Upper lobe of left lung (tissue), 6 donors: ENCODE results near the gene GLRX3. TPM values are rescaled to one million over a fixed set of nuclear protein-coding genes. Genes with fewer than 3 reads are reported as not detected.

Experiments
- ATAC-seq, 2 donors: fragments of 200-7000 bp; cut with Tn5 transposase; one replicate each; pipeline ENCODE4 v1.9.1; 2022; ENCODE audit warnings: mild to moderate bottlenecking in 2 of 2, moderate library complexity in 2 of 2; ENCODE audit not compliant: low FRiP score in 2 of 2
- DNase-seq, 2 donors: peaks; one replicate each; pipeline ENCODE4 v3.0.0-alpha.2; 2019 to 2020
- H3K27ac ChIP-seq, 4 donors: fragments of 200-600 bp; sonication (generic); one replicate each; pipeline ENCODE4 v1.5.1; 2016 to 2019
- H3K27me3 ChIP-seq, 4 donors: fragments of 200-600 bp; sonication (generic); one replicate each; pipeline ENCODE4 v1.5.1; 2017 to 2019
- H3K36me3 ChIP-seq, 4 donors: fragments of 200-600 bp; sonication (generic); one replicate each; pipeline ENCODE4 v1.5.1; 2016 to 2019
- H3K4me1 ChIP-seq, 4 donors: fragments of 200-600 bp; sonication (generic); one replicate each; pipeline ENCODE4 v1.5.1; 2018 to 2019
- H3K4me3 ChIP-seq, 4 donors: fragments of 200-600 bp; sonication (generic); one replicate each; pipeline ENCODE4 v1.5.1; 2017 to 2019; ENCODE audit warnings: mild to moderate bottlenecking in 2 of 4, moderate library complexity in 1 of 4
- H3K9me3 ChIP-seq, 4 donors: fragments of 200-600 bp; sonication (generic); one replicate each; pipeline ENCODE4 v1.5.1; 2018 to 2019
- EP300 ChIP-seq, 4 donors: sonication (generic); formaldehyde crosslinking; IDR thresholded peaks; one replicate each; pipeline ENCODE4 v1.5.1; 2017; ENCODE audit warnings: antibody characterized with exemption in 4 of 4, control low read depth in 2 of 4
- POLR2A ChIP-seq, 4 donors: fragments of 450-650 bp; IDR thresholded peaks; one replicate each; pipeline ENCODE4 v1.5.1; 2016 to 2017; ENCODE audit warnings: antibody characterized with exemption in 4 of 4, mild to moderate bottlenecking in 2 of 4
- POLR2AphosphoS5 ChIP-seq, 2 donors: sonication (generic); formaldehyde crosslinking; IDR thresholded peaks; one replicate each; pipeline ENCODE4 v1.5.1; 2017; ENCODE audit warnings: antibody characterized with exemption in 2 of 2
- WGBS, 2 donors: methylation state at CpG; one replicate each; pipeline ENCODE4 v1.1.5; 2017 to 2018; 5-methylcytosine and 5-hydroxymethylcytosine counted together
- total RNA-seq, 6 donors: library from RNA; depleted of rRNA in 4 of 6; stranded (reverse); fragments of >200 nt in 4 of 6; gene quantifications; one replicate each; pipeline versions ENCODE4 v1.1.0 to v1.2.1, GENCODE V29; 2016 to 2021
- TF ChIP-seq, protein P1 (sequence below), 6 experiments: fragments of 450-650 bp in 4 of 6; fragments of 200-600 bp in 2 of 6; sonication (generic) in 2 of 6; IDR thresholded peaks; one replicate each; pipeline ENCODE4 v1.5.1; 2016 to 2019; ENCODE audit warnings: antibody characterized with exemption in 6 of 6
- donor health status: DM: no; HTN: no; CAD: no; lungs with moderate emphysema.
- donor health status: DM: no; HTN: yes; CAD: no; lungs with severe emphysema.

The GLRX3 gene
- total RNA-seq, 6 donors from 2014 or later = 21.8 to 64.2 (median 45.7) TPM

DNA sequence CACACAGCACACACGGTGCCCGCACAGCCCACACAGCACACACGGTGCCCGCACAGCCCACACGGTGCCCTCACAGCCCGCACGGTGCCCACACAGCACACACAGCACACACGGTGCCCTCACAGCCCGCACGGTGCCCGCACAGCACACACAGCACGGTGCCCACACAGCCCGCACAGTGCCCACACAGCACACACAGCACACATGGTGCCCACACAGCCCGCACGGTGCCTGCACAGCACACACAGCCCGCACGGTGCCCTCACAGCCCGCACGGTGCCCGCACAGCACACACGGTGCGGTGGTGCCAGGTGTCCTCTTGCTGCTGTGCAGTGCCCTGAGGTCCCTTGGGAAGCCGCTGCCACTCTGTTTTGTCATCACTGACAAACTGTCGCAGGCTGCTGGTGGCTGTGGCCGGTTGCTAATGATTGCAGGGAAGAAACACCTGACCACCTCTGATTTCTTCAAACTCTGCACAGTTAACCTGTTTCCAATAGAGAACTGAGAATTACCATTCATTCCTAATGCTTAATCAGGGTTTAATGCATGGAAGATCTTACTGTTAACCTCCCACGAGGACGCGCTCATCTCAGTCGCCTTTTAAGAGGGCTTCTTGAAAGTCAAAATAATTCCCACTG, 66.9 kb downstream of the GLRX3 start:
- Histone ChIP-seq H3K4me3 (no peak overlapping the region), H3K4me1 (no peaks in the 10 kb centered on the region), H3K27me3 (no peaks in the 10 kb centered on the region), H3K36me3 (no peaks in the 10 kb centered on the region), H3K27ac (no peak overlapping the region), H3K9me3 (no peaks in the 10 kb centered on the region)
- ATAC-seq (peak in 1 of 2 donors; percentile 21), DNase-seq (peak in 1 of 2 donors; percentile 61)
- WGBS, 2 donors = 87 to 88% methylated on average over 14 to 26 of the region's 29 CpGs
- TF ChIP-seq POLR2A (IDR thresholded peaks at IDR 0.05) (no peak), EP300 (IDR thresholded peaks at IDR 0.05) (no peak), POLR2AphosphoS5 (IDR thresholded peaks at IDR 0.05) (no peak)
- TF ChIP-seq, protein P1, sequence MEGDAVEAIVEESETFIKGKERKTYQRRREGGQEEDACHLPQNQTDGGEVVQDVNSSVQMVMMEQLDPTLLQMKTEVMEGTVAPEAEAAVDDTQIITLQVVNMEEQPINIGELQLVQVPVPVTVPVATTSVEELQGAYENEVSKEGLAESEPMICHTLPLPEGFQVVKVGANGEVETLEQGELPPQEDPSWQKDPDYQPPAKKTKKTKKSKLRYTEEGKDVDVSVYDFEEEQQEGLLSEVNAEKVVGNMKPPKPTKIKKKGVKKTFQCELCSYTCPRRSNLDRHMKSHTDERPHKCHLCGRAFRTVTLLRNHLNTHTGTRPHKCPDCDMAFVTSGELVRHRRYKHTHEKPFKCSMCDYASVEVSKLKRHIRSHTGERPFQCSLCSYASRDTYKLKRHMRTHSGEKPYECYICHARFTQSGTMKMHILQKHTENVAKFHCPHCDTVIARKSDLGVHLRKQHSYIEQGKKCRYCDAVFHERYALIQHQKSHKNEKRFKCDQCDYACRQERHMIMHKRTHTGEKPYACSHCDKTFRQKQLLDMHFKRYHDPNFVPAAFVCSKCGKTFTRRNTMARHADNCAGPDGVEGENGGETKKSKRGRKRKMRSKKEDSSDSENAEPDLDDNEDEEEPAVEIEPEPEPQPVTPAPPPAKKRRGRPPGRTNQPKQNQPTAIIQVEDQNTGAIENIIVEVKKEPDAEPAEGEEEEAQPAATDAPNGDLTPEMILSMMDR (IDR thresholded peaks at IDR 0.05) = no peak

DNA sequence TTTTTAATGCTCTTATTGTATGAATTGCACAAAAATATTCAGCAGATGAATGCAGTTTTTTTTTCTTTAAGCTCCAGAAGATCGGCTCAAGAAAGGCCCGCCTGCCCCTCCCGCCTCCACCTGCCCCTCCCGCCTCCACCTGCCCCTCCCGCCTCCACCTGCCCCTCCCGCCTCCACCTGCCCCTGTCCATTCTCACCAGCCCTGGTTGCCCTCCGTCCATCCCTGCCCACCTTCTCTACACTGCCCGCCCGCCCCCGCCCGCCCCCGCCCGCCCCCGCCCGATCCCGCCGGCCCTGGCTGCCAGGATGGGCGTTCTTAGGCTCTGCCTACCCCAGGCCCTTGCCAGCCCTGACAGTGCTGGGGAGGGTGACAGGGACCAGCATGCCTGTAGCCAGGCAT, 67.4 kb downstream of the GLRX3 start:
- Histone ChIP-seq H3K36me3 (no peaks in the 10 kb centered on the region), H3K9me3 (no peaks in the 10 kb centered on the region), H3K4me1 (no peaks in the 10 kb centered on the region), H3K4me3 (no peak overlapping the region), H3K27me3 (no peaks in the 10 kb centered on the region), H3K27ac (no peak overlapping the region)
- 53 to 75% methylated on average over 7 to 18 of the region's 18 CpGs for WGBS, 2 donors
- ATAC-seq = no peak
- DNase-seq = no peak
- TF ChIP-seq POLR2AphosphoS5 (IDR thresholded peaks at IDR 0.05) (no peak), EP300 (IDR thresholded peaks at IDR 0.05) (no peak), POLR2A (IDR thresholded peaks at IDR 0.05) (no peak)
- TF ChIP-seq, protein P1 (IDR thresholded peaks at IDR 0.05) = no peak

DNA sequence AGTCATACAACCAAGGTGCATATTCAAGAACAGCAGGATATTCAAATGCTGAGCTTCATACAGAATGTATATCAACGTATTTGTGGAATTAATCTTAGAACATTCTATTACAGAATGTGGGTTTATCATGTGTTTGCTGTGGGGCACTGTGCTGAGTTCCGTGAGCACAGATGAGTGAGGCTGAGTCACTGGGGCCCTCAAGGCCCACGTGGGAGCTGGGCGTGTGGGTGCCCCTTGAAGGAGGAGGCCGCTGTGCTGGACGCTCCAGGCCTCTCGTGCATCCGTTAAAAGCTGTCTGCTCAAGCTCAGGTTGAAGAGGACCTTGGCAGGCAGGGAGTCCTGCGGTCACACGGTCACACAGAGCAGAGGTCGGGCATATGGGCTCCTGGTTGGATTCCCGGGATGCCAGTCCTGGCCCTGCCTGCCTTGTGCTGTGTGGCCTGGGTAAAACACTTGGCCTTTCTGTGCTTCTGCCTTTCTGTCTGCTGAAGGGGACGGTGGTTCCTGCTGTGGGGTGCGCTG, 70.1 kb downstream of the GLRX3 start:
- Histone ChIP-seq H3K27me3 (no peaks in the 10 kb centered on the region), H3K4me1 (no peaks in the 10 kb centered on the region), H3K9me3 (no peaks in the 10 kb centered on the region), H3K4me3 (no peak overlapping the region), H3K36me3 (no peaks in the 10 kb centered on the region), H3K27ac (no peak overlapping the region)
- peak in 1 of 2 donors; percentile 46 for DNase-seq
- 79 to 92% methylated on average over 4 to 14 of the region's 14 CpGs for WGBS, 2 donors
- no peak for ATAC-seq
- TF ChIP-seq POLR2A (IDR thresholded peaks at IDR 0.05) (no peak), POLR2AphosphoS5 (IDR thresholded peaks at IDR 0.05) (no peak), EP300 (IDR thresholded peaks at IDR 0.05) (no peak)
- TF ChIP-seq, protein P1 (IDR thresholded peaks at IDR 0.05) = no peak

DNA sequence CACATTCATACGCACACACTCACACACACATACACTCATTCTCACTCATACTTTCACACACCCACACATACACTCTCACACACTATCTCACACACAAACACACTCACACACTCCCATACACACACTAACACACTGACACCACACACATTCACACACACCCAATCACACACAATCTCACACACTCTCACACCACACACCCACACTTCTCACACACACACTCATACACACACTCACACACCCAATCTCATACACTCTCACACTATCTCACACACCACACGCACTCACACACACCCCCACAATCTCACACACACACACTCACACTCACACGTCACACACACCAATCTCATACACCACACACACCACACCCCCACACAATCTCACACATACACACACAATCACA, 71.0 kb downstream of the GLRX3 start:
- TF ChIP-seq POLR2A (IDR thresholded peaks at IDR 0.05) (no peak), EP300 (IDR thresholded peaks at IDR 0.05) (no peak), POLR2AphosphoS5 (IDR thresholded peaks at IDR 0.05) (no peak)
- TF ChIP-seq, protein P1 (IDR thresholded peaks at IDR 0.05) = no peak
- 80 to 84% methylated on average over 3 of the region's 3 CpGs for WGBS, 2 donors
- Histone ChIP-seq H3K36me3 (no peaks in the 10 kb centered on the region), H3K4me3 (no peak overlapping the region), H3K27ac (no peak overlapping the region), H3K4me1 (no peaks in the 10 kb centered on the region), H3K9me3 (no peaks in the 10 kb centered on the region), H3K27me3 (no peaks in the 10 kb centered on the region)
- no peak for ATAC-seq
- DNase-seq = no peak

DNA sequence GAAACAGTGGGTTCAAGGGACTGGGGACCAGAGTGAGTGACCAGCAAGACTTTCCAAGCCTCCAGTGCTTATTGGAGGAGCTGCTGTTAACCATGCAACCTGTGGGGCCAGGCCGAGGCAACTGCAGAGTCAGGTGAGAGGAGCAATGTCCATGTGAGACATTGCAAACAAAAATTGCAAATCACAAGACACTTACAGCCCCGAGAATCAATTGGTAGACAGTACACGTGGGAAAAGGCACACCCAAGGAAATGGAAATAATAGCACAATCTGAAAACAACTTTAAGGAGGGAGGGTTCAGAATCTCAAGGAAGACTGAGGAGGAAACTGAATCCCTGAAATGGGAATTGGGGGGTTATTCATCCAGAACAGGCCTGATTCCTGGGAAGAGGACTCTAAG, 72.6 kb downstream of the GLRX3 start:
- DNase-seq = no peak
- ATAC-seq = no peak
- no peak for TF ChIP-seq EP300 (IDR thresholded peaks at IDR 0.05)
- no peak for TF ChIP-seq POLR2A (IDR thresholded peaks at IDR 0.05)
- no peak for TF ChIP-seq POLR2AphosphoS5 (IDR thresholded peaks at IDR 0.05)
- TF ChIP-seq, protein P1 (IDR thresholded peaks at IDR 0.05) = no peak
- Histone ChIP-seq H3K27me3 (no peaks in the 10 kb centered on the region), H3K4me3 (no peak overlapping the region), H3K27ac (no peak overlapping the region), H3K36me3 (no peaks in the 10 kb centered on the region), H3K4me1 (no peaks in the 10 kb centered on the region), H3K9me3 (no peaks in the 10 kb centered on the region)
- 54 to 55% methylated on average over 3 of the region's 3 CpGs for WGBS, 2 donors
